Esophagus mucosa (tissue), 1 donor: ENCODE results near the gene PPP1R1B. TPM values are rescaled to one million over a fixed set of nuclear protein-coding genes. Genes with fewer than 3 reads are reported as not detected.

Source experiments
- ATAC-seq: fragments of 200-7000 bp; cut with Tn5 transposase; one replicate; pipeline ENCODE4 v1.9.1; 2020
- total RNA-seq: library from RNA; stranded (reverse); gene quantifications from one replicate; pipeline ENCODE4 v1.2.4, GENCODE V29; 2023
- donor health status: DM: yes; HTN: yes; CAD: no.

The PPP1R1B gene
- total RNA-seq, 1 donor from 2014 or later: 1.6 TPM

- no peak for ATAC-seq
Observed at GRCh38 chr17:39658346-39658745, 31.6 kb downstream of the PPP1R1B start.

DNA sequence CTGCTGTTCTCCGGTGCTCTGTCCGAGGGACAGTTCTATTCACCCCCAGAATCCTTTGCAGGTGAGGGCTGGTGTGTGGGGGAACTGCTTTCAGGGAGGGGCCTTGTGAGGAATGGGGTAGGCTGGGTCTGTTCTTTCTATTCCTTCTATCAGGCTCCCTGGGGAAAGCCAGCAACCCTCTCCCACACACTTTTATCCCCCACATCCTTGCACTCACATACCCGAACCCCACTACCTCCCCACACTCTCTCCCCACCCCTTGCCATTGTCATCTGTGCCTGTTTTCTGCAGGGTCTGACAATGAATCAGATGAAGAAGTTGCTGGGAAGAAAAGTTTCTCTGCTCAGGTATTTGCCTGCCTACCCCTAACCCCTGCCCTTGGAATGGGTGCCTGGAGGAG is 32.0 kb downstream of the PPP1R1B start:
- ATAC-seq: no peak

DNA sequence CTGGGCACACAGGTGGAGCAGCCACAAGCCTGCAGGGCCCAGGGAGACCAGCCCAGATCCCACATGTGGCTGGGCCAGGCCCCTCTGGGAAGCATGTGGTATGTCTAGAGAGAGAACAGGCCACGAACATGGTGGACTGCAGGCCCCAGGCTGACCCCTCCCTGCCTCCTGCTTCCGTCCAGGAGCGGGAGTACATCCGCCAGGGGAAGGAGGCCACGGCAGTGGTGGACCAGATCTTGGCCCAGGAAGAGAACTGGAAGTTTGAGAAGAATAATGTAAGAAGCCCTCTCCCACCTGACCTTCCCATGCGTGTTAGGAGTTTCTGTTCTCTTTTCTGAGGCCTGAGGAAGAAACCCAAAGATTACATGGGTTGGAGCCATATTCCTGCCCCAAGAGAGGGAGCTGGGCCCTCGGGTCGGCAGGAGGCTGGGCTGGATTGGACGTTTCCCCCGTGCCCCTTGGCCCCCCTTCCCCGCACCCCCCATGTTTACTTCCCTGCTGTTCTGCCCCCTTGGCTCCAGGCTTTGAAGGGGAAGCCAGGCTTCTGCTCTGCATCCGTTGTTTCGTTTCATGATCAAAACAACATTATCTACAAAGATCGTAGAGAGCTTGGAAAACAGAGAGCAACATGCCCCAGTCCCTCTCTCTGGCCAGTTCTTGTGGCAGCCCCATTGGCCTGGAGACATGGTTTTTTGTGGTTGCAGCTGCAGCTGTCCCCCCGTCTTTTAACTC is 32.7 kb downstream of the PPP1R1B start:
- no peak for ATAC-seq

DNA sequence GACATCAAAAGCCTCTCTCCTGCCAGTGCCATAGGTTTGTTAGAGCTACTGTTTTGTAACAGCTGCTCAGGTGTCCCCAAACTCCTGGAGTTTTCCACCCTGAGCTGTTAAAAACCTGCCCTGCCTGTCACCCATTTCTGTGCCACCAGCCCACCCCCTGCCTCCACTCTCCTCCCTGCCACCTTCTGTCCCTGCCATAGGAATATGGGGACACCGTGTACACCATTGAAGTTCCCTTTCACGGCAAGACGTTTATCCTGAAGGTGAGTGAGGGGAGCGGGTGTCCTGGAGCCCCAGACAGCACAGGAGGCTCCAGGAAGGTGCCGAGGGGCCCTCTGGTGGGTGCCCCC is 33.2 kb downstream of the PPP1R1B start:
- no peak for ATAC-seq

- ATAC-seq: no peak
Observed at GRCh38 chr17:39660397-39661385, 33.9 kb downstream of the PPP1R1B start.

DNA sequence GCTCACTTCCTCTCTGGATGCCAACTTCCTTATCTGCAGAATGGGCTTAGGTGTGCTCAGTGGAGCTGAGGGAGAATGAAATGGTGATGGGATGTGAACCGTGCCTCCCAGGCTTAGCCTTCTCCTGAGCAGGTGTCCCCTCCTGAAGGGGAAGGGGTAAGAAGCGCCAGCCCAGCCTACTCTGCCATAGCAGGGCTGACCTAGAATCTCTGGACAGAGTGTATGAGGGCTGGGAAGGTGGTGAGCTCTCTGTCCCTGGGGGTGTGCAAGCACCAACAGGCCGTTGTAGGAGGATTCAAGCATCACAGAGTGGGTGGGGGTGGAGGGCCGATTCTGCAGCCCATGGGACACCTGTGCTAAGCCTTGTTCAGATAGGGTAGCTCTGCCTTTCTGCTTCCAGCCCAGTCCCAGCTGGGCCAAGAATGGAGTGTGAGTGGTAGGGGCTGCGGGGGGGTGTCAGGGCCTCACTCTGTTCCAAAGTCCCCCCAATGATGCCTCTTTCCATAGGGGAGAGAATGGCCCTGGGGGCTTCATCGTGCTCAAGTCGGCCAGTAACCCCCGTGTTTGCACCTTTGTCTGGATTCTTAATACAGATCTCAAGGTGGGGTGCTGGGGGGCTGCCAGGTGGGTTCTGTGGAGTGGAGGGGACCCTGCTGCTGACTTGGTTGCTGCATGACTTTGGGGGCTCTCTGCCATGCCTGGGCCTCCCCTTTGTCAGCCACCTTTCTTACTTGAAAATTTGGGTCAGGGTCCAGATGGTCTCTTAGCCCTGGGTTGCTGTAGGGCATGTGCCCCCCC is 35.2 kb downstream of the PPP1R1B start:
- no peak for ATAC-seq

- no peak for ATAC-seq
Observed at GRCh38 chr17:39662551-39663339, 36.0 kb downstream of the PPP1R1B start.

DNA sequence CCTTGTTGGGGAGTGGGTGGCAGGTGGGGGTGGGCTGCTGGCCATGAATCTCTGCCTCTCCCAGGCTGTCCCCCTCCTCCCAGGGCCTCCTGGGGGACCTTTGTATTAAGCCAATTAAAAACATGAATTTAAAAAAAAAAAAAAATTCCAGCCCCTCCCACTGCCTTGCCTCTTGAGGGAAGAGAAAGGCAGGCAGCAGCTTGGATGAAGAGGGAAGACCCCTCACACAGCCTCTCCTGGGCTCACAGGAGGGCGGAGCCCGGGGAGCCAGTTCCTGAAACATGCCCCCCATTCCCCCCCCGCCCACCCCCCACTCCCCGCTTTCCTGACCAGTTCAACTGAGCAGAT is 36.6 kb downstream of the PPP1R1B start:
- no peak for ATAC-seq

GRCh38 chr17:39663688-39664580 is 37.2 kb downstream of the PPP1R1B start:
- no peak for ATAC-seq

GRCh38 chr17:39664581-39665561 is 38.1 kb downstream of the PPP1R1B start, which contains the start of gene TCAP:
TSS of gene TCAP (plus strand) at chr17:39665349. CDS start at chr17:39665360, 11 bp downstream.
- ATAC-seq: no peak

DNA sequence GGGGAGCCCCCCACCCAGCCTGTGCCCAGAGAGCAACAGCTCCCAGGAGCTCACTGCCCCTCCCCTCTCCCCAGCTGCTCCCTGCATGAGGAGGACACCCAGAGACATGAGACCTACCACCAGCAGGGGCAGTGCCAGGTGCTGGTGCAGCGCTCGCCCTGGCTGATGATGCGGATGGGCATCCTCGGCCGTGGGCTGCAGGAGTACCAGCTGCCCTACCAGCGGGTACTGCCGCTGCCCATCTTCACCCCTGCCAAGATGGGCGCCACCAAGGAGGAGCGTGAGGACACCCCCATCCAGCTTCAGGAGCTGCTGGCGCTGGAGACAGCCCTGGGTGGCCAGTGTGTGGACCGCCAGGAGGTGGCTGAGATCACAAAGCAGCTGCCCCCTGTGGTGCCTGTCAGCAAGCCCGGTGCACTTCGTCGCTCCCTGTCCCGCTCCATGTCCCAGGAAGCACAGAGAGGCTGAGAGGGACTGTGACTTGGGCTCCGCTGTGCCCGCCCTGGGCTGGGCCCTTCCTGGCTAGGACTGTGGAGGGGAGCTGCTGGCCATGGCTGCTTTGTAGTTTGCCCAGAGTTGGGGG is 39.0 kb downstream of the PPP1R1B start:
- peak; percentile 19 for ATAC-seq

GRCh38 chr17:39666231-39666600 is 39.5 kb downstream of the PPP1R1B start:
- no peak for ATAC-seq

GRCh38 chr17:39666601-39667261 is 40.0 kb downstream of the PPP1R1B start:
- ATAC-seq: no peak

GRCh38 chr17:39667262-39667944 is 40.7 kb downstream of the PPP1R1B start:
- no peak for ATAC-seq

GRCh38 chr17:39667945-39668924 is 41.5 kb downstream of the PPP1R1B start, which contains the start of gene PNMT:
TSS of gene PNMT (plus strand) at chr17:39668453. CDS start at chr17:39668476, 23 bp downstream.
- ATAC-seq: peak; percentile 27

DNA sequence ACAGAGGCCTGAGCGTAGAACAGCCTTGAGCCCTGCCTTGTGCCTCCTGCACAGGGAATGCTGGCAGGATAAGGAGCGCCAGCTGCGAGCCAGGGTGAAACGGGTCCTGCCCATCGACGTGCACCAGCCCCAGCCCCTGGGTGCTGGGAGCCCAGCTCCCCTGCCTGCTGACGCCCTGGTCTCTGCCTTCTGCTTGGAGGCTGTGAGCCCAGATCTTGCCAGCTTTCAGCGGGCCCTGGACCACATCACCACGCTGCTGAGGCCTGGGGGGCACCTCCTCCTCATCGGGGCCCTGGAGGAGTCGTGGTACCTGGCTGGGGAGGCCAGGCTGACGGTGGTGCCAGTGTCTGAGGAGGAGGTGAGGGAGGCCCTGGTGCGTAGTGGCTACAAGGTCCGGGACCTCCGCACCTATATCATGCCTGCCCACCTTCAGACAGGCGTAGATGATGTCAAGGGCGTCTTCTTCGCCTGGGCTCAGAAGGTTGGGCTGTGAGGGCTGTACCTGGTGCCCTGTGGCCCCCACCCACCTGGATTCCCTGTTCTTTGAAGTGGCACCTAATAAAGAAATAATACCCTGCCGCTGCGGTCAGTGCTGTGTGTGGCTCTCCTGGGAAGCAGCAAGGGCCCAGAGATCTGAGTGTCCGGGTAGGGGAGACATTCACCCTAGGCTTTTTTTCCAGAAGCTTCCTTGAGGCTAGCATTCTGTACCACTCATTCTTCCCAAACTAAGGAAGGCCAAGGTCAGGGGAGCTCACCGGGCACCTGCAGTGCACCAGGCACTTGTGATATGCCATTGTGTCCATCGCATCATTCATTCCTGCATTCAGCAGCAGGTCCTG is 43.4 kb downstream of the PPP1R1B start:
- no peak for ATAC-seq
